Spleen (tissue), 7 donors: Measurements from ENCODE around the gene EIF2S3.

Experiments used
- POLR2A ChIP-seq, 3 donors: fragments of 450-650 bp; IDR thresholded peaks; one replicate each; pipeline ENCODE4 v1.5.1; 2017; ENCODE audit warnings: antibody characterized with exemption in 3 of 3, mild to moderate bottlenecking in 1 of 3
- TF ChIP-seq, protein P1 (sequence below), 11 experiments: fragments of 200-600 bp in 7 of 11; fragments of 450-650 bp in 4 of 11; sonication (generic) in 4 of 11; IDR thresholded peaks in 8 of 11; conservative IDR thresholded peaks in 3 of 11; 1 replicate in 7 of 11; 2 replicates in 4 of 11; pipeline versions ENCODE4 v1.4.0 to v1.8.0; 2016 to 2021; ENCODE audit warnings: antibody characterized with exemption in 11 of 11, inconsistent platforms in 4 of 11, mild to moderate bottlenecking in 1 of 11
- donor health status: DM: no; HTN: no; CAD: no; lungs with moderate emphysema.
- donor health status: DM: no; HTN: no; CAD: no.
- donor health status: DM: no; HTN: no; CAD: no.

DNA sequence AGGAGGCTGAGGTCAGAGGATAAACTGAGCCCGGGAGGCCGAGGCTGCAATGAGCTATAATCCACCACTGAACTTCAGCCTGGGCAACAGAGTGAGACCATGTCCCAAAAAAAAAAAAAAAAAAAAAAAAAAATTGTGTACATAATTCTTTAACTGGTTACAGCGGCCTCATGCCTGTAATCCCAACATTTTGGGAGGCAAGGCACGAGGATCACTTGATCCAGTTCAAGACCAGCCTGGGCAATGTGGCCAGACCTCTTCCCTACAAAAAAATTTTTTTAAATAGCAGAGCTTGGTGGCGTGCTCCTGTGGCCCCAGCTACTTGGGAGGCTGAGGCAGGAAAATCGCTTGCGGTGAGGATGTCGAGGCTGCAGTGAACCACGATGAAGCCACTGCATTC lies 37.1 kb upstream of the EIF2S3 start:
- TF ChIP-seq, protein P1, sequence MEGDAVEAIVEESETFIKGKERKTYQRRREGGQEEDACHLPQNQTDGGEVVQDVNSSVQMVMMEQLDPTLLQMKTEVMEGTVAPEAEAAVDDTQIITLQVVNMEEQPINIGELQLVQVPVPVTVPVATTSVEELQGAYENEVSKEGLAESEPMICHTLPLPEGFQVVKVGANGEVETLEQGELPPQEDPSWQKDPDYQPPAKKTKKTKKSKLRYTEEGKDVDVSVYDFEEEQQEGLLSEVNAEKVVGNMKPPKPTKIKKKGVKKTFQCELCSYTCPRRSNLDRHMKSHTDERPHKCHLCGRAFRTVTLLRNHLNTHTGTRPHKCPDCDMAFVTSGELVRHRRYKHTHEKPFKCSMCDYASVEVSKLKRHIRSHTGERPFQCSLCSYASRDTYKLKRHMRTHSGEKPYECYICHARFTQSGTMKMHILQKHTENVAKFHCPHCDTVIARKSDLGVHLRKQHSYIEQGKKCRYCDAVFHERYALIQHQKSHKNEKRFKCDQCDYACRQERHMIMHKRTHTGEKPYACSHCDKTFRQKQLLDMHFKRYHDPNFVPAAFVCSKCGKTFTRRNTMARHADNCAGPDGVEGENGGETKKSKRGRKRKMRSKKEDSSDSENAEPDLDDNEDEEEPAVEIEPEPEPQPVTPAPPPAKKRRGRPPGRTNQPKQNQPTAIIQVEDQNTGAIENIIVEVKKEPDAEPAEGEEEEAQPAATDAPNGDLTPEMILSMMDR (IDR thresholded peaks at IDR 0.05 in 8 of 11, conservative IDR thresholded peaks at IDR 0.05 in 3 of 11), result no peak
- TF ChIP-seq POLR2A (IDR thresholded peaks at IDR 0.05), result no peak
